ENCODE data around the gene CALCR.
"Not testable (repeated sequence)": the region's sequence is repeated elsewhere in the genome, so short reads cannot be mapped to it uniquely, and the experiment has no call there.

Gene CALCR

GRCh38 chr7:93562106-93562505 is 12.4 kb downstream of the CALCR start:
- no peak for DNase-seq (ENCODE audit: low read depth in 2 of 2, low spot score in 1 of 2)

DNA sequence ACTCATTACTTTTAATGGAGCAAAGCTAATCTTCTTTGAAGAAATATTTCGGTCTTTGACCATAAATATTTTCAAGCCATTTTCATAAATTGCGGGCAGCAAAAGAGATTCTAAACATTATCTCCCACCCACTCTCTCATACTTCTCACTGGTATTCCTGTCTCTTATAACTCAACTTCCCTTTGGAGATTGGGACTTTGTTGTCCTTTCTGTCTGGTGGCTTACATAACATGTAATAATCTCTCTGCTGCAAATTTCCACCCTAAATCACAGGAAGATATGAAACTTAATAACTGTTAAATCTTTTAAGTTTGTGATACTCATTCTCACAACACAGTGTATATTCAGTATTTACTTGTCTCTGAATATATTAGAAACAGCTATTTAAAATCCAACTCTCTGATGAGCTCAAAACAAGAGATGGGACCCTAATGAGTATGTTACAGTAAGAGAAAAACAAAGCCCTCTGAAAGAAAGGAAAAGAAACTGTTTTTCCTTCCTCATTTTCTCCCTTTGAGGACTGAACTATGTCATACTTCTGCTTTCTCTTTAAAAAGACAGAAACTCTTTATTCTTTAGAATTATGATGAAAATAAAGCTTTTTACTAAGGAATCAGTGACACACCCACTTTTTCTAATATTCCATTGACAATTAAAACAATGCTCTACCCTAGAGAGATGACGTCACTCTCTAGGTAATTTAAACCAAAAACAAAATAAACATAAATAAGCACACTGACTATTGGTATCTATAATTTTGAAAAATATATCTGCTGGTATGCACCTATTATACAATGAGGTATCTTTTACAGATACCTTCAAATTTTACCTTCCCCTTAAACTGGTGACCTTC is 14.7 kb downstream of the CALCR start:
- no peak for DNase-seq (ENCODE audit: low read depth in 2 of 2, low spot score in 1 of 2)

DNA sequence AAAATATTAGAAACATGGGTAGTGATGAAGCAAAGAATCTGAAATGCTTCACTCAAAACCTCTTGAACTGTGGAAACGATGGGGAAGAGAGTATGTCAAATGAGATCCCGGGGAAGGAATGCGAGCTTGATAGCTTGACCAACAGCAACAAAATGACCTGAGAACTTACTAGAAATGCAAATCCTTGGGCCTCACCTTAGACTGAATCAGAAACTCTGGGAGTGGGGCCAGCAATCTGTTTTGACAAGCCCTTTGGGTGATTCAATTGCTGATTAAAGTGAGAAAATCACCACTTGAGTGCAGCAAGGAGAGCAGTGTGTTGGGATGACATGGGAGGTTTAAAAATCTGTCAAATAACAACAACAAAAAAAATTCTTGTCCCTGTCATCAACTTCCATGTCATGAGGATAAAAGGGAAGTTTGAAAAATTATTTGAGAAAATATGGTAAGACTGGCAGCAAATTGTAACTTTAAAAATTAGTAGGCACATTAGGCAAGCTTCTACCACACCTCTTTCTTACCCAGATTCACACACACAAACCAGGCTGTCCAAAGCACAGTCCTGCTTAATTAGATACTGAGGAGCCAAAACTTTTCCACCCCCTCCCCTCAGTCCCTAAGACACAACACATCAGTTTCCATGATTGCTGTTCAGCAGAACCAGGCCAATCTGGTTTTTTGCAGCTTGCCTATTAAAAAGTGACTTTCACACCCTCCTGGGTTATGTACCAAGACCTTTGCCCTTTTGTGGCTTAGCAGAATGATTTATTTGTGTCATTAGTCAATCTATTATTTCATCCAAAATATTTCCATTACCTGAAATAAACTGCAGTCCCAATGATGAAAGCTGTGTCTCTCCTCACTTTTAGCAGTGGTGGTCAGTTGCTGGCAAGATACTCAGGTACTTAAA is 15.6 kb downstream of the CALCR start:
- DNase-seq (ENCODE audit: low read depth in 2 of 2, low spot score in 1 of 2): no peak

DNA sequence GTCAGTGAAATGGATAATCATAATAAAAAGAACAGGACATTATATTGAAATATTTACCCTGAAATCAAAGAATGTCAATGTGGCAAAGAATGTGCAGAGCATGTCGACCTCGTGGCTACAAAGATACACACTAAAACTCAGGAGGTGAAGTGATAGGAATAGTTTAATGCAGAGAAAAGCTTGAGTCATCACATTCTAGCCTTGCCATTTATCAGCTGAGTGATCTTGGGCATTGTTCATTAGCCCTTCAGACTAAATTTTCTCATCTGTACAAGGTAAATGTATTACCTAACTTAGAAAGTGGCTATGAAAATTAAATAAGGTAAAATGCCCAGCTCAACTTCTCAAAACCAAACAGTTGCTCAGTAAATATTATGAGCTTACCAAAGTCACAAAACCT is 22.6 kb downstream of the CALCR start:
- no peak for DNase-seq (ENCODE audit: low read depth in 2 of 2, low spot score in 1 of 2)

DNA sequence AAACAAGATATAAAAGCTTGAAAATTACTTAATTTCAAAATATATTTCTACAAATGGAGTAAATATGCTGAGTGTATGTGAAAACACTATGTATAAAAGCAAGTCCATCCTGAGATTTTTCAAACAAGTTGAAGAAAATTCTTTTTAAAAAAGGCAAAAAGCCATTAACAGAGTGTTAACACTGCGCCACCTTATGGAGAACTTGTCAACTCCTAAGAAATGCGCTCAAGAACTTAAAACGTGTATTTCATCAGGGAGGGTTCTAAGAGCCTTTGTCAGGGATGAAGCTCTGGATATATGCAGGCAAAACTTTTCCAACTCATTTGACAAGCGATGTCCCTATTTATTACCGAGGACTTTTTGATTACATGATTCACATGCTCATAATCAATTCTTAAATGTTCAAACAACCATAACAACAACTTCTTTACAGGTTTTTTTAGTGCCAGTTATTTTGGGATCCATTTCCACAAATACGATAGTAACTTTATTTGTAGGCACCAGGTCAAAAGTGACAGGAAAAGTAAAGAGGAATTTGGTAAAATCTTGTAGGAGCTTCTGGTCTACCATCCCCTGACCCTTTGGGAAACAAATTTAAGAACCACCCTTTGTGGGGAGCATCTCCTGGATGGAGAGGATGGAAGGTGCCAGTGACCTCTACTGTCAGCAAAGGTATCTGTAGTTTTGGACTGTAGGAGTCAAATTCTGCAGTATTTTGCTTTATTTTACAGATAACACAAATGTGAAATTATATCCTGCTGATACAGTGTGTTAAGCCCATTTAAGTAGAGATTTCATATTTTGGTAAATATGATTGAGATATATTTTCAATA is 23.2 kb downstream of the CALCR start:
- DNase-seq (ENCODE audit: low read depth in 2 of 2, low spot score in 1 of 2): no peak

DNA sequence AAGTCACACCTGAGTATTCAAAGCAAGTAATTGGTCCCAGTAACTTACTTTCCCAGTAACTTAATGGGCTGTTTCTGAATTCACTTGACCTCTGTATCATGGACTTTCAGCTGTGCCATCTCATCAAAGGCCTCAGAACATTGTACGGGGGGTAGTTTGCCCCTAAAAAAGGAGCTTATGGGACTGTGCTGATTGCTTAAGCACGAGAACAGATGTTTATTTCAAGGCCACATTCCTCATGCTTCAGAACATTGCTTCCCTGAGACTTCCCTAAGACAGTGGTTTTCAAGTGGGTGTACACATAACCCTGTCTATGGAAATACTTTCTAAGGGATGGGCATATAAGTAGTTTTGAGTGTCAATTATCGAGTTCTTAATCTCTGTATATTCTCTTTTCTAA is 26.8 kb downstream of the CALCR start:
- DNase-seq (ENCODE audit: low read depth in 2 of 2, low spot score in 1 of 2): no peak

DNA sequence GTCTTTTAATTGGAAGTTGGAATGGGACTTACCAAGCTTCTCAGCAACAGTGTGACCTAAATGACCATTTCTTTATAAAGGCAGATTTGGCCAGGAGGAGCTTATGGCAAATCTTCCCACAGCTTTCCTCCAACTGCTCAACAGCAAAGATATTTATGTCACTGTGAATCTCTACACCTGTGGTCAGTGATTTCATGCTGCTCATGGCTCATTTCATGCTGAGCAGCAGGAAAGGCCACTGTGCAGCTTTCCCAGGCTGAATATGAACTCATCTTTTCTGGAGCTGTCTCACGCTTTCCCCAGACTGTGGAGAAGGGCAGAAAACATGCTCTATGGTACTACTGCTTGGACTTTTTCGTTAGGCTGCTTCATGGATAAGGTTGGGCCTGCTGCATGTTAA is 29.8 kb downstream of the CALCR start:
- no peak for DNase-seq (ENCODE audit: low read depth in 2 of 2, low spot score in 1 of 2)

GRCh38 chr7:93538061-93538460 is 36.5 kb downstream of the CALCR start:
- DNase-seq (ENCODE audit: low read depth in 2 of 2, low spot score in 1 of 2): no peak

DNA sequence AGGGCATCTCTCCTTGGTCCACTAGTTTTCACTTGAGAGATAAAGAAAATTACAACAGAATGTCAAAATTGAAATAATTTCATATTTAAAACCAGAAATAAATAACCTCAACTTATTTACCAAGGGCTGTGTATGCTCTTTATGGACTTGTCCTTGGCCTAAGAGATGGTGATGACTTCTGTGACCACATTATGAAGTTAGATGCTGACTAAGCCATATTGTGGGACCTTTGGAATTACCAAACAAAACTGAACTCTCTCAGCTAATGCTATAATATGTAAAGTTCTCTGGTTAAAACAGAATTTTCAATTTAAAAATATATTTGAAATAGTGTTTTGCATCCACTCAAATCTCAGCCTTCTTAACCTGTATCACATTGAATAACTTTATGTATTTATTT is 38.9 kb downstream of the CALCR start:
- DNase-seq (ENCODE audit: low read depth in 2 of 2, low spot score in 1 of 2): no peak

- no peak for DNase-seq (ENCODE audit: low read depth in 2 of 2, low spot score in 1 of 2)
These were observed 43.8 kb downstream of the CALCR start for GRCh38 chr7:93530701-93531100.

GRCh38 chr7:93516834-93517233 is 57.7 kb downstream of the CALCR start:
- DNase-seq (ENCODE audit: low read depth in 2 of 2, low spot score in 1 of 2): no peak

DNA sequence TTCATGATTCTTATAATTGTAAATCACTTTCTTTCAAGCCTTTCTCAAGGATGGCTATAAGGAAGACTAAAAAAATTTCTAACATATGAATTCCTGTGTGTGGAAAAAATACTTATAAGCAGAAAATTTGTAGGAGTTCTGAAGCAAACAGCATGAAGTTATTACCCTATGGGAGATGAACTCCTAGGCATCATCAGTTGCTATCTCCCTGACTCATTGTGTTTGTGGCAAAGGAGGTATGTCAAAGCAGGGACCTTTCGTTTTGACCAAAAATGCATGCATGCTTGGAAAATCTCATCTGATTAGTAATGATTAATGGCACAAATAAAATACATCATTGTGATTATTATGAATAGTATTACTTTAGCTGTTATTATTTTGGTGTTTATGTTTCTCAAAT is 59.4 kb downstream of the CALCR start:
- no peak for DNase-seq (ENCODE audit: low read depth in 2 of 2, low spot score in 1 of 2)

DNA sequence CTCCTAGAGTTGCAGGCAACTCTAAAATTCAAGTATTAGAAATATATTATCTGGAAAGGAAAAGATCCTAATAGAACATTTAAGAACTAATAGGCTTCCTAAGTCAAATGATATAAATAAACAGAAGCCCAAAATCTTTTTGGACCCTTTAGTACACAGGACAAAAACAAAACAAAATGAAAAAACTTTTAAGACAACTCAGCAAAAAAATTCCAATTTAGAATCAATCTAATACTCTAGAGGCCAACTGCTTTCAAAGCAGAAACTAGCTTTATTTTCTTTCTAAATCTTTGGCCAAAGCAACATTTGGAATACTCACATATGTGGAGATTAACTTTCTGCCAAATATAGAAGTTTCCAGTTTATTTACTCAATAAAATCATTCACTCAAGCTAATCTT is 65.2 kb downstream of the CALCR start:
- DNase-seq (ENCODE audit: low read depth in 2 of 2, low spot score in 1 of 2): no peak

DNA sequence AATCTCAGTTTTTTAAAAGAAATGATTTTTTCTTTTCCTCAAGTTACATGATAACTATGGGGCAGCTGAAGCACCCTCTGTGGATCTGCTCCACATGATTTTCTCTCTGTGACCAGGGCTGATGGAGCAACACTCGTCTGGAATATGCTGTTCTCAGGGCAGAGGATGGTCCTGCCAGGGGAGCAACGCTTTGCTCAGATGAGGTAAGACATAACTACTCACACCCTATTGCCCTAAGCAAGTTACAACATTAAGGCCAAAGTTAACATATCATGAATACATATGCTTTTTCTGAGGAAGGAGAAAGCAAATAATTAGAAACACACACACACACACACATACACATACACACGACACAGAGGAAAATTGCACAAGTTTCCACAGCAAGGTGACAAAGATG is 71.4 kb downstream of the CALCR start:
- DNase-seq (ENCODE audit: low read depth in 2 of 2, low spot score in 1 of 2): no peak

- not testable (repeated sequence) for DNase-seq (ENCODE audit: low read depth in 2 of 2, low spot score in 1 of 2)
These were observed 82.7 kb downstream of the CALCR start for GRCh38 chr7:93491860-93492259.

DNA sequence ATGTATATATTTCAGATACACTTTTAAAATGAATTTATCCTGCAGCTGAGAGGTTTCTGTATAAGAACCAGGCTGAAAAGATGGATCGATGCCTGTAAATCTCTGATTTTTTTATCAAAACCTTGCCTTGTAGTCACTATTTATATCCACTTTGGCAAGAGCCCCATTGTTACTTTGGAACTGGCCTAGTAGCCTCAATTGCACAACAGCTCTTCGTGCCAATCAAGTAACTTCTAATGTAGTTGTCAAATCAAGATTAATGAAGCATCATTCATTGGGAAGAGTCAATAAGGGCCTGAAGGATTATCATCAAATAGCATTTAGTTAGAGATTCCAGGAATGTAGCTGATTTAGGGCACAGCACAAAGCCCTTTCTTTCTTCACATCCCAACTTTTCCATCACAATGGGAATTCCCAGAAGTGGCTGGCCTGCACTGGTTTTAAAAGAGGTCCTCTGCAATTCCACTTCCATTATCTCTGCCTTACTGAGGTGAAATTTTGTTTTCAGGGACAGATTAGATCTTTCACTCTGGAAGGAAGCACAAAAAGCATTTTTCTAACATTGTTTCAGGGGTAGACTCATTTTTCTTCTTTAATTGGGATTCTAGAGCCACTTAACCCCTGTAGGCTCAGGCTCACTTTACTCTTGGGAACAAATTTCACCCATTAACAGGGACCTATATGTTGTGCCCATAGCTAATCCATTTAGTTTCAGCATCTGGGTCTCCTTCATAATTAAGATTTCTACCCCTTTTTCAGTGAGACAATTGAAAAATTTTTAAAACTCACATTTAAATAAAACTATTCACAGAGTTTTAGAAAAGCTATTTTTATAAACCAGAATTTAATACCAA is 97.8 kb downstream of the CALCR start:
- no peak for DNase-seq (ENCODE audit: low read depth in 2 of 2, low spot score in 1 of 2)

DNA sequence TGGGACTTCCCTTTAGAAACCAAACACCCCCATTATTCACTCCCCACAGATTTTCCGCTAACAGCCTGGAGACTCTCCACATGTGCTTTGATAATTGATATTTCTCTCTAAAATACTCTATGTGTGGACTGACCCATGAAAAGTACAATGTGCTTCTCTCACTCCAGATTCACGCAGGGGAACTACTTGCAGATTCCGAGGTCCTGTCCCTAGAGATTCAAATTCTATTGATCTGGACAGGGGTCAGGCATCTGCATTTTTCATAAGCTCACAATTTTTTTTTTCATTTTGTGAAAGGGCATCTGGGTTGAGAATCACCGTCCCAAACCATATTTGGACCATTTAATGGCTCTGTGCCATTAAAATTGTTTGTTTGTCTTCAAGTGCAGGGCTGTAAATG is 98.7 kb downstream of the CALCR start:
- DNase-seq (ENCODE audit: low read depth in 2 of 2, low spot score in 1 of 2): no peak

- no peak for DNase-seq (ENCODE audit: low read depth in 2 of 2, low spot score in 1 of 2)
These were observed 103.1 kb downstream of the CALCR start for GRCh38 chr7:93471456-93471855.

DNA sequence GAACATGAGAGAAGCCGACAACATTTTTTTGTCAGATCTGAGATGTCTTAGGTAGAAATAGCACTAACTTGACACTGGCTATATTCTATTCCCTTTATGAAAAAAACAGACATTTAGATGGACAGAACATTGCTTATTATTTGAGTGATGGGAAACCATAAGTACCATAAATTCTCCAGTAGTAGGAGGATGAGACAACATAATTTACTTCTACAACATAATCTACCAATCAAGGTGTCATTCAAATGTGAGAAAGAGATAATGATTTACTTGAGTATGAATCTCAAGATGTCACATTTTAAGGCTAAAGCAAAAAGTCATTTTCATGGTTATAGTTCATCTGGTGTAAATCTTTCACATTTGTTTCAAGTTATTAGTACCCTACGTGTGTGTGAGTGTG is 110.8 kb downstream of the CALCR start:
- no peak for DNase-seq (ENCODE audit: low read depth in 2 of 2, low spot score in 1 of 2)

- DNase-seq (ENCODE audit: low read depth in 2 of 2, low spot score in 1 of 2): no peak
These were observed 113.2 kb downstream of the CALCR start for GRCh38 chr7:93461350-93461749.
